ENCODE results near the gene ENOX1.
A peak's percentile ranks its signal among the peaks of the same experiment; 100 is the strongest.
"Not testable (repeated sequence)": the region's sequence is repeated elsewhere in the genome, so short reads cannot be mapped to it uniquely, and the experiment has no call there.

ENOX1 gene

GRCh38 chr13:43416408-43416807, 370.4 kb downstream of the ENOX1 start:
- not testable (repeated sequence) for DNase-seq

GRCh38 chr13:43415903-43416391, 370.8 kb downstream of the ENOX1 start:
- DNase-seq: not testable (repeated sequence)

GRCh38 chr13:43414111-43414510, 372.7 kb downstream of the ENOX1 start:
- DNase-seq: no peak

GRCh38 chr13:43411741-43412140, 375.0 kb downstream of the ENOX1 start:
- no peak for DNase-seq

- DNase-seq: no peak
Measured at GRCh38 chr13:43411211-43411610, 375.6 kb downstream of the ENOX1 start.

- DNase-seq: no peak
Measured at GRCh38 chr13:43408274-43408673, 378.5 kb downstream of the ENOX1 start.

GRCh38 chr13:43407023-43407581, 379.7 kb downstream of the ENOX1 start:
- DNase-seq: no peak

GRCh38 chr13:43405457-43405856, 381.3 kb downstream of the ENOX1 start:
- DNase-seq: peak; percentile 87

- DNase-seq: no peak
Measured at GRCh38 chr13:43402380-43402779, 384.4 kb downstream of the ENOX1 start.

- DNase-seq: no peak
Measured at GRCh38 chr13:43401361-43401760, 385.4 kb downstream of the ENOX1 start.

- DNase-seq: peak; percentile 92
Measured at GRCh38 chr13:43397111-43397510, 389.7 kb downstream of the ENOX1 start.

GRCh38 chr13:43391036-43391435, 395.7 kb downstream of the ENOX1 start:
- DNase-seq: no peak

- DNase-seq: no peak
Measured at GRCh38 chr13:43390619-43391018, 396.2 kb downstream of the ENOX1 start.

GRCh38 chr13:43389983-43390382, 396.8 kb downstream of the ENOX1 start:
- peak; percentile 48 for DNase-seq

GRCh38 chr13:43389573-43389972, 397.2 kb downstream of the ENOX1 start:
- peak; percentile 40 for DNase-seq

- DNase-seq: no peak
Measured at GRCh38 chr13:43388282-43389034, 398.3 kb downstream of the ENOX1 start.

GRCh38 chr13:43387880-43388279, 398.9 kb downstream of the ENOX1 start:
- DNase-seq: no peak

- no peak for DNase-seq
Measured at GRCh38 chr13:43383498-43384165, 403.1 kb downstream of the ENOX1 start.

- no peak for DNase-seq
Measured at GRCh38 chr13:43379738-43380137, 407.0 kb downstream of the ENOX1 start.

- DNase-seq: peak; percentile 44
Measured at GRCh38 chr13:43377973-43378372, 408.8 kb downstream of the ENOX1 start.

GRCh38 chr13:43377149-43377548, 409.6 kb downstream of the ENOX1 start:
- DNase-seq: no peak

GRCh38 chr13:43376596-43376995, 410.2 kb downstream of the ENOX1 start:
- no peak for DNase-seq

GRCh38 chr13:43375797-43376465, 410.8 kb downstream of the ENOX1 start:
- no peak for DNase-seq

Data from fibroblast of skin of right biceps (primary cell).